Astrocyte of the cerebellum (primary cell): Measurements from ENCODE around the gene PHLDA1.

Source experiments
- DNase-seq: peaks from one replicate; pipeline ENCODE4 v3.0.0-alpha.2; 2011; ENCODE audit warnings: low read depth
- H3K4me3 ChIP-seq: 2 replicates; pipeline ENCODE4 v1.5.1; 2011; ENCODE audit warnings: mild to moderate bottlenecking, low read depth, low read length, moderate library complexity
- in situ Hi-C: cut with HindIII; loops from 2 replicates; pipeline ENCODE4 v1.10.0; 2017; ENCODE audit warnings: low sequenced_read_pairs
- TF ChIP-seq, protein P1 (sequence below): IDR thresholded peaks from 2 replicates; pipeline ENCODE4 v1.5.1; 2012; ENCODE audit warnings: low read length, low read depth, moderate library complexity, mild to moderate bottlenecking; ENCODE audit errors: missing control alignments

Gene PHLDA1

GRCh38 chr12:76014007-76014406 lies 17.6 kb downstream of the PHLDA1 start:
- TF ChIP-seq, protein P1, sequence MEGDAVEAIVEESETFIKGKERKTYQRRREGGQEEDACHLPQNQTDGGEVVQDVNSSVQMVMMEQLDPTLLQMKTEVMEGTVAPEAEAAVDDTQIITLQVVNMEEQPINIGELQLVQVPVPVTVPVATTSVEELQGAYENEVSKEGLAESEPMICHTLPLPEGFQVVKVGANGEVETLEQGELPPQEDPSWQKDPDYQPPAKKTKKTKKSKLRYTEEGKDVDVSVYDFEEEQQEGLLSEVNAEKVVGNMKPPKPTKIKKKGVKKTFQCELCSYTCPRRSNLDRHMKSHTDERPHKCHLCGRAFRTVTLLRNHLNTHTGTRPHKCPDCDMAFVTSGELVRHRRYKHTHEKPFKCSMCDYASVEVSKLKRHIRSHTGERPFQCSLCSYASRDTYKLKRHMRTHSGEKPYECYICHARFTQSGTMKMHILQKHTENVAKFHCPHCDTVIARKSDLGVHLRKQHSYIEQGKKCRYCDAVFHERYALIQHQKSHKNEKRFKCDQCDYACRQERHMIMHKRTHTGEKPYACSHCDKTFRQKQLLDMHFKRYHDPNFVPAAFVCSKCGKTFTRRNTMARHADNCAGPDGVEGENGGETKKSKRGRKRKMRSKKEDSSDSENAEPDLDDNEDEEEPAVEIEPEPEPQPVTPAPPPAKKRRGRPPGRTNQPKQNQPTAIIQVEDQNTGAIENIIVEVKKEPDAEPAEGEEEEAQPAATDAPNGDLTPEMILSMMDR = no peak
- no peak for DNase-seq
- in situ Hi-C loops = no loop called here
- H3K4me3 ChIP-seq = no peak overlapping the region

DNA sequence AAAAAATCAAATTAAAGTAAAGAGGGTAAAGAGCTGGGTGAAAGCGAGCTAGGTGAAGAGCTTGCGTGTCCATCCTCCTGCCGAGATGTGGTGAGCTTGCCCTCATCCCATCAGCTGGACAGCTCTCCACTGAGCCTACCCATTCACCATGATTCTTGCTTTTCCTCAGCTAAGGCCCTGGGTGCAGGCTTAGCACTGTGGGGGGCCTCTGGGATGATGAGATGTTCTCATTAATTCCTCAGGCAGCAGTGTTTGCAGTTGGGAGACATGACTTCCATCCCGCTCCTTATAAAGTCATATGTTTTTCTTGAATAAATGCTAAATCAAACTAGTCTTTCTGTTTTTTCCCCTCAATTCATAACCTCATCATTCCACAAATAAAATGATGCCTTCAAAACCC lies 18.0 kb downstream of the PHLDA1 start:
- in situ Hi-C loops = no loop called here
- TF ChIP-seq, protein P1 = no peak
- no peak overlapping the region for H3K4me3 ChIP-seq
- DNase-seq = no peak

- DNase-seq = no peak
- in situ Hi-C loops = no loop called here
- TF ChIP-seq, protein P1 = no peak
- H3K4me3 ChIP-seq = no peak overlapping the region
These were observed 18.9 kb downstream of the PHLDA1 start for GRCh38 chr12:76012644-76013043.

- TF ChIP-seq, protein P1 = no peak
- in situ Hi-C loops = no loop called here
- DNase-seq = no peak
- no peak overlapping the region for H3K4me3 ChIP-seq
These were observed 20.7 kb downstream of the PHLDA1 start for GRCh38 chr12:76010732-76011458.

- in situ Hi-C loops = no loop called here
- DNase-seq = no peak
These were observed 23.1 kb downstream of the PHLDA1 start for GRCh38 chr12:76008428-76008827.

DNA sequence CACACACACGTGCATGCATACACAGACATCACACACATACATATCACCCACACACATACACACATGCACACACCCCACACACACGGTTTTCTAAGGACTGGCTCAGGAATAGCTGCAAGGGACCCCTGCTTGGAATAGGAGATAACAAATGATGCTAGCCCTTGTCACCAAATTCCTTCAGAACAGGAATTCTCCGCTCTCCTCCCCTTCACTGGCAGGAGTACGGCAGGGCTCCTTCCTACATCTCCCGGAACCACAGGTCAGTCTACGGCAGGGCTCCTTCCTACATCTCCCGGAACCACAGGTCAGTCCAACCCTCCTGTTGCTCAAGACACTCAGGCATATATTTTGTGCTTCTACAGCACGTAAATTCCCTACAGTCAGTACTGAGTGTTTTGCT lies 23.9 kb downstream of the PHLDA1 start:
- no peak for DNase-seq
- no peak overlapping the region for H3K4me3 ChIP-seq
- in situ Hi-C loops = no loop called here
- TF ChIP-seq, protein P1 = no peak

More at GRCh38 chr12:76008428-76008827, 23.1 kb downstream of the PHLDA1 start:
- TF ChIP-seq, protein P1 = no peak
- no peak overlapping the region for H3K4me3 ChIP-seq
